ENCODE results near the gene REEP6.

REEP6 gene

DNA sequence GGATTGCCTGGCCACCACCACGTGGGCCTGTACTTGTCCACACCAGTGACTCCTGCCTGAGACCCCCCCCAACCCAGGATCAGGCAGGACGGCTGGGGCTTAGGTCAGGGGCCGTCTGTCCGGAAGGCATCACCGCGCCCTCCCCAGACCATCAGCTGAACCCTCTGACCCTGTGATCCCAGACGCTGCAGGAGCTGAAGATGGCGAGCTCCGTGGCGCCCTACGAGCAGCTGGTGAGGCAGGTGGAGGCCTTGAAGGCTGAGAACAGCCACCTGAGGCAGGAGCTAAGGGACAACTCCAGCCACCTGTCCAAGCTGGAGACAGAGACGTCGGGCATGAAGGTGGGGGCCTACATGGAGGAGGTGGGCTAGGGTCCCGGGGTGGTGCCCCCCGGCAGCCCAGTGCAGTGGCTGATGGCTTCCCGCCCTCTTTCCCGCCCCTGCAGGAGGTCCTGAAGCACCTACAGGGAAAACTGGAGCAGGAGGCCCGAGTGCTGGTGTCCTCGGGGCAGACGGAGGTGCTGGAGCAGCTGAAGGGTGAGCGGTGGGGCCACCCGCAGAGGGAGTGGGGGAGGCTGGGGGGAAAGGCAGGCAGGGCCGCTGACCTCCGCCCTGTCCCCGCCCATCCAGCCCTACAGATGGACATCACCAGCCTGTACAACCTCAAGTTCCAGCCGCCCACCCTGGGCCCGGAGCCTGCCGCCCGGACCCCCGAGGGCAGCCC lies 38.0 kb upstream of the REEP6 start:
- TF ChIP-seq GATA2 (IDR thresholded peaks at IDR 0.05; ENCODE audit: low read depth, low read length) (no peak), GATA3 (IDR thresholded peaks at IDR 0.05; ENCODE audit: low read depth, low read length) (no peak)

DNA sequence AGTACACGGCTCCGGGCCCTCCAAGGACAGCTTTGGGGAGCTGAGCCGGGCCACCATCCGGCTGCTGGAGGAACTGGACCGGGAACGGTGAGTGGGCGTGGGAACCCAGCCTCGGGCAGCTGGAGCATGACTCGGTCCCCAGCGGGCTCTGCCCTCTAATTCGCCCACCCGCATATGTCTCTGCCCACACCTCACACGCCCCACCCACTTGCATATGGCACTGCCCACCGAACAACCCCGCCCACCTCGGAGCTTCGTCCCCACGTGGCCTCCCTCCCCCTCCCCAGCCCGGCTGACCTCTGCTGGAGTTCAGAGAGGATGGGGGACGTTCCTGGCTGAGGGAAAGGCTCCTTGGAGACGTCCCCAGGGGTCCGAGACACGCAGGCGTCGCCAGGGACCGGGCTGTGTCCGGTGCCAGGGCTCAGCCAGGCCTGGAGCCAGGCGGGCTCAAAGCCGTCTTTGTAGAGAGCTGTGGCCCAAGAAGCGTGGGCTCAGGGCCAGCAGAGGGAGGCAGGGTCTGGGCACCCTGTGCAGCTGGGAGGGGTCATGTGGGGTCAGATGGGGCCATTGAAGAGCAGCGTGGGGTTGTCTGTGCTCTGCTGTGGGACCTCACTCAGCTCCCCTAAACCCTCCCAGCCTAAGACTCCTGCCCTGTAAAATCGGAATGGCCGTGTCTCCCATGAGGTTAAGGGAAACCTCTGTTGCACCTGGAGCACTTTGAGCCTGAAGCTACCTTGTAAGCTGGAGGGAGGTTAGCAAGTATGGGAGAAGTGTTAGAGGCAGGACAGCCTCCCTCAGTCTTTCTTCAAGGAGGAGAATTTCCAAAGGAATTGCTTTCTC lies 37.2 kb upstream of the REEP6 start:
- TF ChIP-seq GATA3 (IDR thresholded peaks at IDR 0.05; ENCODE audit: low read depth, low read length) (no peak), GATA2 (IDR thresholded peaks at IDR 0.05; ENCODE audit: low read depth, low read length) (no peak)

GRCh38 chr19:1455002-1455335 lies 36.0 kb upstream of the REEP6 start:
- TF ChIP-seq GATA3 (IDR thresholded peaks at IDR 0.05; ENCODE audit: low read depth, low read length) (no peak), GATA2 (IDR thresholded peaks at IDR 0.05; ENCODE audit: low read depth, low read length) (no peak)

DNA sequence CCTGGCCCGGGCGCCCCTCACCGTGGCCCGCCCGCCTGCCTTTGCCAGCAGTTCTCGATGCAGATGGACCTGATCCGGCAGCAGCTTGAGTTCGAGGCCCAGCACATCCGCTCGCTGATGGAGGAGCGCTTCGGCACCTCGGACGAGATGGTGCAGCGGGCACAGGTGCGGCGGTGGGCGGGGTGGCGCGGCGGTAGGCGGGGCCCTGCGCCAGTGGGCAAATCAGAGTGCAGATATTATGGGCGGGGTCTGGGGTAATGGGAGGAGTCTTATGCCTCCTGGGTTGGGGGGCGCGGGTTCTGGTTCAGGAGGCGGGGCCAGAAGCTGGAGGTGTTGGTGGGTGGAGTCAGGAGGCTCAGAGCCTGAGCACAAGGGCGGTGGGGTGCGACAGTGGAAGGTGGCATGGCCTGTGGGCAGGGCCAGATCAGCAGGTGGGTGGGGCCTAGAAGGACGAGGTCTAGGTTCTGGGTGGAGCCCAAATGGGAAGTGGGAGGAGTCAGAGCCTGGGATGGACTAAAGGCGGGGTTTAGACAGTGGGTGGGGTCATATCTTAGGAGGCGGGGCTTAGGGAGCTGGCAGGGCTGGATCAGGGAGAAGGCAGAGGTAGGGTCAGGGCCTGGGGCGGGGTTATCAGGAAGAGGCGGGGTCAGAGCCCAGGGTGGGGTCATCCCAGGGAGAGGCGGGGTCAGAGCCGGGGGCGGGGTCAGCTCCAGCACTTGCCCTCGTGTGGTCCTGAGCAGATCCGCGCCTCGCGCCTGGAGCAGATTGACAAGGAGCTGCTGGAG lies 35.5 kb upstream of the REEP6 start:
- TF ChIP-seq GATA3 (IDR thresholded peaks at IDR 0.05; ENCODE audit: low read depth, low read length) (no peak), GATA2 (IDR thresholded peaks at IDR 0.05; ENCODE audit: low read depth, low read length) (no peak)

- TF ChIP-seq GATA2 (IDR thresholded peaks at IDR 0.05; ENCODE audit: low read depth, low read length), result no peak
Measured at GRCh38 chr19:1456121-1456900, 34.7 kb upstream of the REEP6 start.

DNA sequence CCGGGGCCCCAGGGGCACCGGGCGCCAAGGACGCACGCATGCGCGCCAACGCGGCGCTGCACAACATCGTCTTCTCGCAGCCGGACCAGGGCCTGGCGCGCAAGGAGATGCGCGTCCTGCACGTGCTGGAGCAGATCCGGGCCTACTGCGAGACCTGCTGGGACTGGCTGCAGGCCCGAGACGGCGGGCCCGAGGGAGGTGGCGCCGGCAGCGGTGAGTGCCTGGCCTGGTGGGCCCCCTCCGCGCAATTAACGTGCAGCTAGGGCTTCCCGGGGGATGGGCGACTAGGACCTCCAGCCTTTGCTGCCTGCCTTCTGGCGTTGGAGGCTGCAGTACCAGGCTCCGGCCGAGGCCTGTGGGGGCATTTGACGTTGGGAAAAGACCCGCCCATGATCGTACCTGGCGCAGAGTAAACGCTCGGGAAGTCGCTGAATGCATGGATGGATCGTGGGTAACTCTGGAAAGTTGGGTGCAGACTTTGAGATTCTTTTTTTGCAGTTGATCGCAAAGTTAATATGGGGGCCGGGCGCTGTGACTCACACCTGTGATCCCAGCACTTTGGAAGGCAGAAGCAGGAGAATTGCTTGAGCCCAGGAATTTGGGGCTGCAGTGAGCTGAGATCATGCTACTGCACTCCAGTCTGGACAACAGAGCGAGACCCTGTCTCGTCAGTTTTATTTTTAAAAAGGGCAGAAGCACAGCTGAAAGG lies 33.8 kb upstream of the REEP6 start:
- TF ChIP-seq GATA3 (IDR thresholded peaks at IDR 0.05; ENCODE audit: low read depth, low read length) (no peak), GATA2 (IDR thresholded peaks at IDR 0.05; ENCODE audit: low read depth, low read length) (no peak)

- TF ChIP-seq GATA3 (IDR thresholded peaks at IDR 0.05; ENCODE audit: low read depth, low read length) (no peak), GATA2 (IDR thresholded peaks at IDR 0.05; ENCODE audit: low read depth, low read length) (no peak)
Measured at GRCh38 chr19:1457892-1458291, 33.1 kb upstream of the REEP6 start.

DNA sequence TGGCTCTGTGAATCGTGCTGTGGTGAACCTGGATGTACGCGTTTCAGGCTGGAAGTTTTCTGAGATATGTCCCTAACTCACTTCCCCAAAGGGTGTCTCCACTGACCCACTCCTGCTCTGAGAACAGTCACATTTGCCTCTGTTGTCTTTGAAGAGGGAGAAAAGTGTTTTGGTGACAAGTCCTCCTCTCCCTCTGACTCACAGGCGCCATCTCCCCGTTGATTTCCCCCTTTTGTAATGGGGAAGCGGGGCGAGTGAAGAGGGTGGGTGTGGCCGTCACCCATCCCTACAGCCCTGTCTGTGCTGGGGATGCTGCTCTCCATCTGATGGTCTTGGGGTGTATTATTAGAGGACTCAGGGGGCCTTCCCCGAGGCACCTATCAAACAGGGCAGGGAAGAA lies 31.5 kb upstream of the REEP6 start:
- no peak for TF ChIP-seq GATA3 (IDR thresholded peaks at IDR 0.05; ENCODE audit: low read depth, low read length)
- TF ChIP-seq GATA2 (IDR thresholded peaks at IDR 0.05; ENCODE audit: low read depth, low read length), result no peak

GRCh38 chr19:1460033-1460995 lies 30.7 kb upstream of the REEP6 start:
- no peak for TF ChIP-seq GATA2 (IDR thresholded peaks at IDR 0.05; ENCODE audit: low read depth, low read length)
- no peak for TF ChIP-seq GATA3 (IDR thresholded peaks at IDR 0.05; ENCODE audit: low read depth, low read length)

DNA sequence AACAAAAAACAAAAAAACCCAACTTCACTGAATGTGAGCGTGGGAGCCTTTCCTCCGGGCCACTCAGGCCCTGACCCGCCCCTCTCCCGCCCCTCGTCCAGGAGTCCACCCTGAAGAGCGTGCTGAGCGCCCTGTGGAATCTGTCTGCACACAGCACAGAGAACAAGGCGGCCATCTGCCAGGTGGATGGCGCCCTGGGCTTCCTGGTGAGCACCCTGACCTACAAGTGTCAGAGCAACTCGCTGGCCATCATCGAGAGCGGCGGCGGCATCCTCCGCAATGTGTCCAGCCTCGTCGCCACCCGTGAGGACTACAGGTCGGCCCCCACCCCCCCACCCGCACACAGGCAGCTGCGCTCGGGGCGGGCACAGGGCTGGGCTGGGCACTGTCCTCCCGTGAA lies 29.1 kb upstream of the REEP6 start:
- TF ChIP-seq GATA3 (IDR thresholded peaks at IDR 0.05; ENCODE audit: low read depth, low read length) (no peak), GATA2 (IDR thresholded peaks at IDR 0.05; ENCODE audit: low read depth, low read length) (no peak)

DNA sequence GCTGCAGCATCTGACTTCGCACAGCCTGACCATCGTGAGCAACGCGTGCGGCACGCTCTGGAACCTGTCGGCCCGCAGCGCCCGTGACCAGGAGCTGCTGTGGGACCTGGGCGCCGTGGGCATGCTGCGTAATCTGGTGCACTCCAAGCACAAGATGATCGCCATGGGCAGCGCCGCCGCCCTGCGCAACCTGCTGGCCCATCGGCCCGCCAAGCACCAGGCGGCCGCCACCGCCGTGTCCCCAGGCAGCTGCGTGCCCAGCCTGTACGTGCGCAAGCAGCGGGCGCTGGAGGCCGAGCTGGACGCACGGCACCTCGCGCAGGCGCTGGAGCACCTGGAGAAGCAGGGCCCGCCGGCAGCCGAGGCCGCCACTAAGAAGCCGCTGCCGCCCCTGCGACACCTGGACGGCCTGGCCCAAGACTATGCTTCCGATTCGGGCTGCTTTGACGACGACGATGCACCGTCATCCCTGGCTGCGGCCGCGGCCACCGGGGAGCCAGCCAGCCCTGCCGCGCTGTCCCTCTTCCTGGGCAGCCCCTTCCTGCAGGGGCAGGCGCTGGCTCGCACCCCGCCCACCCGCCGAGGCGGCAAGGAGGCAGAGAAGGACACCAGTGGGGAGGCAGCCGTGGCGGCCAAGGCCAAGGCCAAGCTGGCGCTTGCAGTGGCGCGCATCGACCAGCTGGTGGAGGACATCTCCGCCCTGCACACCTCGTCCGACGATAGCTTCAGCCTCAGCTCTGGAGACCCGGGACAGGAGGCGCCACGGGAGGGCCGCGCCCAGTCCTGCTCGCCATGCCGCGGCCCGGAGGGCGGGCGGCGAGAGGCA lies 25.6 kb upstream of the REEP6 start:
- TF ChIP-seq GATA2 (IDR thresholded peaks at IDR 0.05; ENCODE audit: low read depth, low read length) (no peak), GATA3 (IDR thresholded peaks at IDR 0.05; ENCODE audit: low read depth, low read length) (no peak)

Data from SH-SY5Y (cell line).